Gastrocnemius medialis (tissue), 4 donors: ENCODE measurements around the gene ZNF112. TPM values are rescaled to one million over a fixed set of nuclear protein-coding genes. Genes with fewer than 3 reads are reported as not detected.

Experiments used
- ATAC-seq, 2 donors: fragments of 150-250 bp; one replicate each; pipeline ENCODE4 v1.9.1; 2016
- DNase-seq, 2 donors: peaks; one replicate each; pipeline ENCODE4 v3.0.0-alpha.2; 2019
- H3K27ac ChIP-seq, 4 donors: fragments of 200-600 bp; sonication (generic); 1 replicate in 1 of 4; 2 replicates in 3 of 4; pipeline ENCODE4 v1.5.1; 2016 to 2018; ENCODE audit warnings: mild to moderate bottlenecking in 2 of 4, moderate library complexity in 1 of 4
- H3K27me3 ChIP-seq, 3 donors: fragments of 200-600 bp; sonication (generic) in 2 of 3; 1 replicate in 1 of 3; 2 replicates in 2 of 3; pipeline versions ENCODE4 v1.5.1 to v1.6.0; 2016 to 2019; ENCODE audit warnings: mild to moderate bottlenecking in 1 of 3, moderate library complexity in 1 of 3
- H3K36me3 ChIP-seq, 2 donors: fragments of 200-600 bp; sonication (generic) in 1 of 2; one replicate each; pipeline ENCODE4 v1.5.1; 2017 to 2018
- H3K4me1 ChIP-seq, 2 donors: fragments of 200-600 bp; sonication (generic) in 1 of 2; one replicate each; pipeline ENCODE4 v1.5.1; 2016 to 2017; ENCODE audit warnings: mild to moderate bottlenecking in 2 of 2
- H3K4me3 ChIP-seq, 4 donors: fragments of 200-600 bp; sonication (generic) in 3 of 4; 1 replicate in 1 of 4; 2 replicates in 3 of 4; pipeline ENCODE4 v1.5.1; 2016 to 2019; ENCODE audit warnings: mild to moderate bottlenecking in 2 of 4
- H3K9me3 ChIP-seq, 3 donors: fragments of 200-600 bp; sonication (generic) in 2 of 3; 1 replicate in 1 of 3; 2 replicates in 2 of 3; pipeline ENCODE4 v1.5.1; 2016 to 2019
- POLR2A ChIP-seq, 2 donors: fragments of 450-650 bp; IDR thresholded peaks; one replicate each; pipeline ENCODE4 v1.6.1; 2017; ENCODE audit warnings: antibody characterized with exemption in 2 of 2, mild to moderate bottlenecking in 2 of 2, moderate library complexity in 2 of 2
- in situ Hi-C, 4 donors: fragments of 200-750 bp; cut with MboI; loops; one replicate each; pipeline versions ENCODE4 v1.15.0 to v1.8.0; 2017; ENCODE audit warnings: low sequenced_read_pairs in 4 of 4
- intact Hi-C: fragments of 100-400 bp; cut with DNase I; formaldehyde crosslinking; loops from one replicate; pipeline ENCODE4 v1.15.1; 2023; ENCODE audit warnings: low total_unique reads
- total RNA-seq, 4 donors: library from RNA; depleted of rRNA; stranded (reverse); fragments of >200 nt; gene quantifications; one replicate each; pipeline versions ENCODE4 v1.1.0 to v1.2.3, GENCODE V29; 2016
- TF ChIP-seq, protein P1 (sequence below), 5 experiments: fragments of 450-650 bp in 3 of 5; fragments of 200-600 bp in 2 of 5; sonication (generic) in 2 of 5; IDR thresholded peaks in 4 of 5; conservative IDR thresholded peaks in 1 of 5; 1 replicate in 4 of 5; 2 replicates in 1 of 5; pipeline ENCODE4 v1.5.1; 2016 to 2019; ENCODE audit warnings: antibody characterized with exemption in 5 of 5, mild to moderate bottlenecking in 3 of 5, moderate library complexity in 3 of 5

ZNF112 gene
- total RNA-seq, 4 donors from 2014 or later, result 0.78 to 4.0 (median 1.6) TPM

DNA sequence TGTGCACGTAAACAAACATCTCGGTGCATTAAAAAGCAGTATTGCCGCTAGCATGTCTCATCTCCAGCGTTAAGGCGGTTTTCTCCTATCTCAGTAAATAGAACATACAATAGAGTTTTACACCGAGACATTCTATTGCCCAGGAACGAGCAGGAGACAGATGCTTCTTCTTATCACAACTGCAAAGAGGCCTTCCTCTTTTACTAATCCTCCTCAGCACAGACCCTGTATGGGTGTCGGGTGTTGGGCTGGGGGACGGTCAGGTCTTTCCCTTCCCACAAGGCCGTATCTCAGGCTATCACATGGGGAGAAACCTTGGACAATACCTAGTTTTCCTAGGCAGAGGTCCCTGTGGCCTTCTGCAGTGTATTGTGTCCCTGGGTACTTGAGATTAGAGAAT is 75.6 kb downstream of the ZNF112 start:
- Histone ChIP-seq H3K27me3 (no peaks in the 10 kb centered on the region), H3K9me3 (peaks cover 0 to 21% (median 0%) of the 10 kb centered on the region in 3 donors), H3K36me3 (peaks cover 0 to 30% of the 10 kb centered on the region in 2 donors), H3K4me3 (no peak overlapping the region), H3K27ac (no peak overlapping the region), H3K4me1 (no peaks in the 10 kb centered on the region)
- DNase-seq (no peak), ATAC-seq (no peak)
- in situ Hi-C loops (no loop called here), intact Hi-C loops (no loop called here)
- TF ChIP-seq POLR2A (IDR thresholded peaks at IDR 0.05), result no peak
- TF ChIP-seq, protein P1, sequence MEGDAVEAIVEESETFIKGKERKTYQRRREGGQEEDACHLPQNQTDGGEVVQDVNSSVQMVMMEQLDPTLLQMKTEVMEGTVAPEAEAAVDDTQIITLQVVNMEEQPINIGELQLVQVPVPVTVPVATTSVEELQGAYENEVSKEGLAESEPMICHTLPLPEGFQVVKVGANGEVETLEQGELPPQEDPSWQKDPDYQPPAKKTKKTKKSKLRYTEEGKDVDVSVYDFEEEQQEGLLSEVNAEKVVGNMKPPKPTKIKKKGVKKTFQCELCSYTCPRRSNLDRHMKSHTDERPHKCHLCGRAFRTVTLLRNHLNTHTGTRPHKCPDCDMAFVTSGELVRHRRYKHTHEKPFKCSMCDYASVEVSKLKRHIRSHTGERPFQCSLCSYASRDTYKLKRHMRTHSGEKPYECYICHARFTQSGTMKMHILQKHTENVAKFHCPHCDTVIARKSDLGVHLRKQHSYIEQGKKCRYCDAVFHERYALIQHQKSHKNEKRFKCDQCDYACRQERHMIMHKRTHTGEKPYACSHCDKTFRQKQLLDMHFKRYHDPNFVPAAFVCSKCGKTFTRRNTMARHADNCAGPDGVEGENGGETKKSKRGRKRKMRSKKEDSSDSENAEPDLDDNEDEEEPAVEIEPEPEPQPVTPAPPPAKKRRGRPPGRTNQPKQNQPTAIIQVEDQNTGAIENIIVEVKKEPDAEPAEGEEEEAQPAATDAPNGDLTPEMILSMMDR (IDR thresholded peaks at IDR 0.05 in 4 of 5, conservative IDR thresholded peaks at IDR 0.05 in 1 of 5), result no peak

DNA sequence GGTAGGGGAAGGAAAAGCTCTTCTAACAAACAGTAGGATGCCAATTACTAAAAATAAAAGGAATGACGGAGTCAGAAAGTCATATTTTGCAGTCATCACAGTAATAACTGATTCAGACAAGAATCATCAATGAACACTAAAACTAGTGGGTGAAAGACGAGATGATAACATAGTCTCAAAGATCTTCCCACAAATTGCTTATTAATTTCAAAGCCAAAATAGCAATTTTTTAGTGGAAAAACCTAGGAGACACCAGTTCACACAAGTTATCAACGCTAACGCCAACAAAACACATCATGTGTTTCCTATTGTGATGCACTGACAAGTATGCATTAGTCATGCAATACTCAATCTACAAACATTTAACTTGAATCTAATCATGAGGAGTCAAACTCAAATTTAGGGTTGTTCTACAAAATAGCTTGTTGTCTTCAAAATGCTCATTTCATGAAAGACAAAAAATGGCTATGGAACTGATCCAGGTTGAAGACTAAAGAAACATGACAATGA is 78.2 kb downstream of the ZNF112 start:
- TF ChIP-seq POLR2A (IDR thresholded peaks at IDR 0.05), result no peak
- TF ChIP-seq, protein P1 (IDR thresholded peaks at IDR 0.05 in 4 of 5, conservative IDR thresholded peaks at IDR 0.05 in 1 of 5), result no peak
- H3K9me3 ChIP-seq, result peaks cover 0 to 31% (median 8%) of the 10 kb centered on the region in 3 donors

DNA sequence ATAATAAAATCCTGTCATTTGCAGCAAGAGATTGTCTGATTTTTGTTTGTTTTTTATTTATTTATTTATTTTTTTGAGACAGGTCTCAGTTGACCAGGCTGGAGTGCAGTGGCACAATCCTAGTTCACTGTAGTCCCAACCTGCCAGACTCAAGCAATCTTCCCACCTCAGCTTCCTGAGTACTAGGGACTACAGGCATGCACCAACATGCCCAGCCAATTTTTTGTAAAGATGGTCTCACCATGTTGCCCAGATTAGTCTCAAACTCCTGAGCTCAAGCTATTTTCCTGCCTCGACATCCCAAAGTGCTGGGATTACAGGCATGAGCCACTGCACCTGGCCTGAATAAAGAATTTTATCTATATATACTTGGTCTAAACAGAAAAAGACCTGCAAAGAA is 79.1 kb downstream of the ZNF112 start:
- Histone ChIP-seq H3K36me3 (peaks cover 0 to 44% of the 10 kb centered on the region in 2 donors), H3K4me3 (no peak overlapping the region), H3K4me1 (no peaks in the 10 kb centered on the region), H3K9me3 (peaks cover 0 to 31% (median 8%) of the 10 kb centered on the region in 3 donors), H3K27me3 (no peaks in the 10 kb centered on the region), H3K27ac (no peak overlapping the region)
- intact Hi-C loops, result no loop called here
- DNase-seq (no peak), ATAC-seq (no peak)
- in situ Hi-C loops, result no loop called here
- no peak for TF ChIP-seq POLR2A (IDR thresholded peaks at IDR 0.05)
- TF ChIP-seq, protein P1 (IDR thresholded peaks at IDR 0.05 in 4 of 5, conservative IDR thresholded peaks at IDR 0.05 in 1 of 5), result no peak

More for the DNA sequence above, 78.2 kb downstream of the ZNF112 start:
- Histone ChIP-seq H3K27ac (no peak overlapping the region), H3K36me3 (peaks cover 0 to 35% of the 10 kb centered on the region in 2 donors), H3K4me3 (no peak overlapping the region), H3K27me3 (no peaks in the 10 kb centered on the region), H3K4me1 (no peaks in the 10 kb centered on the region)
- intact Hi-C loops, result no loop called here
- DNase-seq (no peak), ATAC-seq (no peak)
- in situ Hi-C loops, result no loop called here

Other genes starting within 250 kb of the ZNF112 start
- gene ZNF225, start 243.3 kb downstream of the ZNF112 start, total RNA-seq, result 1 to 10 TPM in 3 of 4 donors, under 1 TPM in 1; 0.75 to 1.4 (median 1.1) TPM
- 1 to 10 TPM; 2.2 to 3.5 (median 2.9) TPM for gene ZNF234, start 215.1 kb downstream of the ZNF112 start, total RNA-seq
- gene ZNF226, start 191.6 kb downstream of the ZNF112 start, total RNA-seq, result 1 to 10 TPM; 3.2 to 6.9 (median 3.8) TPM
- gene ZNF227, start 144.1 kb downstream of the ZNF112 start, total RNA-seq, result 10 to 100 TPM in 1 of 4 donors, 1 to 10 TPM in 3; 6.8 to 17.7 (median 8.3) TPM
- gene ZNF233, start 96.8 kb downstream of the ZNF112 start, total RNA-seq, result 1 to 10 TPM in 3 of 4 donors, under 1 TPM in 1; 0.93 to 3.5 (median 1.5) TPM
- 1 to 10 TPM; 1.9 to 3.3 (median 2.1) TPM for gene ZNF235, start 51.7 kb downstream of the ZNF112 start, total RNA-seq
- 1 to 10 TPM in 1 of 4 donors, under 1 TPM in 3; 0.61 to 1.0 (median 0.69) TPM for gene ZNF285, start 44.9 kb upstream of the ZNF112 start, total RNA-seq
- gene ZNF229, start 91.8 kb upstream of the ZNF112 start, total RNA-seq, result 1 to 10 TPM in 1 of 4 donors, under 1 TPM in 3; 0.66 to 1.6 (median 0.89) TPM
- 10 to 100 TPM in 1 of 4 donors, 1 to 10 TPM in 3; 2.1 to 17.4 (median 5.1) TPM for gene ZNF180, start 143.8 kb upstream of the ZNF112 start, total RNA-seq
- gene CEACAM20, start 173.0 kb upstream of the ZNF112 start, total RNA-seq, result not detected